NCI-H69 (cell line): ENCODE results near the gene BHLHA9.
A peak's percentile ranks its signal among the peaks of the same experiment; 100 is the strongest.
"Not testable (repeated sequence)": the region's sequence is repeated elsewhere in the genome, so short reads cannot be mapped to it uniquely, and the experiment has no call there.

Source experiments
- DNase-seq: peaks from one replicate; lab custom pipeline; 2025; lab: John Stamatoyannopoulos, UW

Gene BHLHA9

DNA sequence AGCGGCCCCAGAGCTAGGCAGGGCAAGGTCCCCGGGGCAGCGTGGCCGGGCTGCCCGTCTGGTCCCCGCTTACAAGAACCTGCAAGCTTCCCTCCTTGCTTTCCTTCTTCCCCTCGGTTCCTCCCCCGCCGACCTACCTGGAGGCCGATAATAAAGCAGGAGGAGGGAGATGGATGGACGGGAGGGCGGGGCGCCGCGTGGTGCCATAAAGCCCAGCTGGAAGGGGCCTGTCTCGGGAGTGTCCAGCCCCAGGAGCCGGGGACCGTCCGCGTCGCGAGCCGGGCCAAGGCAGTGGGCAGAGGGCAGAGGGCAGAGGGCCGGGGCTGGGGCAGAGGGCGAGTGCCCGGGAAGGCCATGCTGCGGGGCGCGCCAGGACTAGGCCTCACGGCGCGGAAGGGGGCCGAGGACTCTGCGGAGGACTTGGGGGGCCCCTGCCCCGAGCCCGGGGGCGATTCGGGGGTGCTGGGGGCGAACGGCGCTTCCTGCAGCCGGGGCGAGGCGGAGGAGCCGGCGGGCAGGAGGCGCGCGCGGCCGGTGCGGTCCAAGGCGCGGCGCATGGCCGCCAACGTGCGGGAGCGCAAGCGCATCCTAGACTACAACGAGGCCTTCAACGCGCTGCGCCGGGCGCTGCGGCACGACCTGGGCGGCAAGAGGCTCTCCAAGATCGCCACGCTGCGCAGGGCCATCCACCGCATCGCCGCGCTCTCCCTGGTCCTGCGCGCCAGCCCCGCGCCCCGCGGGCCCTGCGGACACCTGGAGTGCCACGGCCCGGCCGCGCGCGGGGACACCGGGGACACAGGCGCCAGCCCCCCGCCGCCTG lies at the start of gene BHLHA9:
BHLHA9 (plus strand) TSS at position 235 of the 820 bp plus-strand sequence; CDS start at position 355, 120 bp downstream.
- DNase-seq = no peak

DNA sequence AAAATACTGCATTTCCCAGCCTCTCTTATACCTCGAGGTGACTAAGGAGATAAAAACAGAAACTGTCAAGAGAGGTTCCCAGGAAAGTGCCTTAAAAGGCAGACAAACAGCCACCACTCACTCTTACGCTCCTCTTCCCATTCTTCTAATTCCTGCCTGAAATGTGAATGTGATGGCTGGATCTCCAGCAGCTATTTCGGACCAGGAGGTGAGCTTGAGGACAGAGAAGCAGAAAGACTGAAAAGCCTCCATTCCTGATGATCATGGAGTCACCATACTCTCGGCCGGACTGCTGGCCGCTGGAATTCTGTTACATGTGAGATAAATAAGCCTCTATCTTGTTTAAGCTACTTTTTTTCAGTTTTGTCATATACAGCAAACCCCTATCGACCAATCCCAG lies 49.0 kb upstream of the BHLHA9 start:
- no peak for DNase-seq

DNA sequence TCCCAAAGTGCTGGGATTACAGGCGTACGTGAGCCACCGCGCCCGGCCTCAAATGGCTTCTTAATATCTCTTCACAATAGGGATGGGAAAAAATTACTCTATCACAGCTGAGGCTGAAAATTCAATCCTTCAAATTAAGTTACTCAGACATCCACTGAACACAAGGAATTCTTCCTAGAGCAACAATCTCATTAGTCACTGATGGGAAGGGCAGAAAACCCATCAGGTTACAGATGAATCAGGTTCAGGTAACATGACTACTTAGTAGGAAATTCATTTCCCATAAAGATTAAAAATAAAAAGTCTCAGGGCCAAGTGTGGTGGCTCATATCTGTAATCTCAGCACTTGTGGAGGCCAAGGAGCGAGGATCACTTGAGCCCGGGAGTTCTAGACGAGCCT lies 47.9 kb upstream of the BHLHA9 start:
- DNase-seq = no peak

DNA sequence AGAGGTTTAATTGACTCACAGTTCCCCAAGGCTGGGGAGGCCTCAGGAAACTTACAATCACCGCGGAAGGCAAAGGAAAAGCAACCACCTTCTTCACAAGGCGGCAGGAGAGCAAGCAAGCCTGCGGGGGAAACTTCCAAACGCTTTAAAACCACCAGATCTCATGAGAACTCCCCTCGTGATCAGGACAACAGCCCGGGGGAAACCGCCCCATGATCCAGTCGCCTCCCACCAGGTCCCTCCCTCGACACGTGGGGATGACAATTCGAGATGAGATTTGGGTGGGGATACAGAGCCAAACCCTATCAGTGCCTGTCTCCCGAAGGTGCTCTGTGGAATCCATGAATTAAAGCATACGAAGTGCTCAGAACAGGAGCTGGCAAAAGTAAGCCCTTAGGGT lies 46.6 kb upstream of the BHLHA9 start:
- no peak for DNase-seq

DNA sequence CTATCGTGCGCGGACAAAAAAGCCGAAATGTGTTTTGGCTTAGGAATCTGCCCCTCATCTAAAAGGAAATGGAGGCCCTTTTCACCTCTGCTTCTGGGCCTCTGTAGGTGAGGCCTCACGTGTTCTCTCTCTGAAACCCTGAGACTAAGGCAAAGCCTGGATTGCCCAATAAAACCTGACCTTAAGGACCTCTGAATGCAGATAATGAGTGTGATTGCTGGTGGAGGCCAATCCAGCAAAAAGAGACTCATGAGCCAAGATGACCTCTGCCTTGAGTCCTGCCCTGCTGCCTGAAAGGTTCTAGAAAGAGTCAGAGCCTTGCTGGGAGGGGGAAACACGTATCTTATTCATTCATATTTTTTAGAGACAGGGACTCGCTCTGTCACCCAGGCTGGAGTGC lies 45.9 kb upstream of the BHLHA9 start:
- DNase-seq = no peak

GRCh38 chr17:1226308-1226707 lies 43.9 kb upstream of the BHLHA9 start:
- no peak for DNase-seq

DNA sequence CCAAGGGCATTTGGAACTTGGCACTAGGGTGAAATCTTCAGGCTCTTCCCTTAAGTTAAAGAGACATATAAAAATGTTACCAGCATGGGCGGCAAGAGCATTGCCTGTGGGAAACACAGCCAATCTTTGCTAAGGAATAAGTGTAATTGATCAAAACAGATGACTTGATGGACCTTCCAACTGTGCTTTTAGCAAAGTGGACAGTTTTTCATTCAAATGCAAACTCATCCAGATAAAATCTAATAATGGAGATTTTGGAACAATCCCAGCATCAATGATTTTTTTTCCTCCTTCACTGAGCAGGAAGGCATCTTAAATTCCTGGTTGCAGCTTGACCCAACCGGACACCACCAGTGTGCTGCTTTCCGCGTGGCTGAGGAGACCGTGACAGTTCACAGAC lies 42.9 kb upstream of the BHLHA9 start:
- no peak for DNase-seq

GRCh38 chr17:1227917-1228780 lies 42.1 kb upstream of the BHLHA9 start:
- peak; percentile 8 for DNase-seq

DNA sequence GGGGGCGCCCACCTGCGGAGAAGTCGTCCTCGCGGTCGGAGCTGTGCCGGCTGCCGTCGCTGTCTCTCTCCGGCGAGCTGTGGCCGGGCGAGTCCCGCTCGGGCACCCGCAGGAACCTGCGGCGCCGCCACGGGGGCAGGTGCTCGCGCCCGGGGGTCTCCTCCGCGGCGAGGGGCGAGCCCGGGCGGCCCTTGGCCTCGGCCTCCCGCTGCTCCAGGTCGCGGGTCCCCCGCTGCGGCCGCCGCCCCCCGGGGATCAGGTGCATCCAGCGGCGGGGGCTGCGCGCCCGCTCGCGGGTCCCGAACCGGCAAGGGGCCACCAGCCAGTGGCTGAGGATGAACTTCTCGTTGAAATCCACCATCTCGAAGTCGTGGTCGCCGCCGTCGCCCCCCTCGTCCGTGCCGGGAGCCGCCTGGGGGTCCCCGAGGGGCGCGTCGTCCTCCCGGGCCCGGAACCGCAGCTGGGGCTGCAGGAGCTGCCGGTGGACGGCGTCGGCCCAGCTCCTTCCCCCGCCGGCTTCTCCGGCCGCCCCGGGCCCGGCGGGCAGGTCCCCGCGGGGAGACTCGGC lies 41.4 kb upstream of the BHLHA9 start:
- no peak for DNase-seq

GRCh38 chr17:1229349-1229899 lies 40.8 kb upstream of the BHLHA9 start:
- peak; percentile 21 for DNase-seq

- no peak for DNase-seq
These were observed 40.2 kb upstream of the BHLHA9 start for GRCh38 chr17:1229900-1230501.

DNA sequence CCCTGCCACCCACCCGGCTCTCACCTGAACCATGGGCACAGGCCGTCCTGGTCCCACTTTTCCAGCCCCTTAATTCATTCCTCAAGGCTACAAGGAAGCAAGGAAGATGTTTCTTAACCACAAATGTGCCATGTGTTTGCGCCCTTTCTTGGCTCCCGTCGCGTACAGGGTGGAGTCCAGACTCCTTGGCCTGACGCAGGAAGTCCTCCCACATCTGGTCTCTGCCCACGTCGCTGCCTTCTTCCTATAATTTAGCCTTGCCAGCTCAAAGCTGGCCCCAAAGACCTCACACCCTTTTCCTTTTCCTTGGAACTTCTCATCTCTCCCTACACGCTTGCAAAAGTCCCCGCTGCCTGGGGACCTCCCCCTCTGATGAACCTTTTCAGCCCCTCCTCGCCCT lies 38.8 kb upstream of the BHLHA9 start:
- peak; percentile 1 for DNase-seq

- DNase-seq = peak; percentile 12
These were observed 37.9 kb upstream of the BHLHA9 start for GRCh38 chr17:1232331-1232730.

- DNase-seq = no peak
These were observed 37.5 kb upstream of the BHLHA9 start for GRCh38 chr17:1232786-1233185.

- peak; percentile 1 for DNase-seq
These were observed 35.8 kb upstream of the BHLHA9 start for GRCh38 chr17:1234455-1234854.

DNA sequence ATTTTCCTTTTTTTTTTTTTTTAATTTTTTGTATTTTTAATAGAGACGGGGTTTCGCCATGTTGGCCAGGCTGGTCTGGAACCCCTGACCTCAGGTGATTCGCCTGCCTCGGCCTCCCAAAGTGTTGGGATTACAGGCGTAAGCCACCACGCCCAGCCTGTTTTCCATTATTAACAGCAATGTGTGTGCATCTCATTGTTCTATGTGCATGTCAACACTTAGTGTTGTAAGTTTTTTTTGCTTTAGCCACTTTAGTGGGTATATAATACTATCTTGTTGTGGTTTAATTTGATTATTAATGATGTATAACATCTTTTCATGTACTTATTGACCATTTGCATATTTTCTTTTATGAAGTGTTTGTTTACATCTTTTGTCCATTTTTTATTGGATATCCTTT lies 32.8 kb upstream of the BHLHA9 start:
- no peak for DNase-seq

GRCh38 chr17:1239210-1239609 lies 31.0 kb upstream of the BHLHA9 start:
- no peak for DNase-seq

- not testable (repeated sequence) for DNase-seq
These were observed 29.8 kb upstream of the BHLHA9 start for GRCh38 chr17:1240426-1240825.

- peak; percentile 81 for DNase-seq
These were observed 28.3 kb upstream of the BHLHA9 start for GRCh38 chr17:1241929-1242328.

GRCh38 chr17:1244606-1245012 lies 25.6 kb upstream of the BHLHA9 start:
- DNase-seq = no peak

- DNase-seq = peak; percentile 97
These were observed 18.2 kb upstream of the BHLHA9 start for GRCh38 chr17:1251866-1252608.
